Omental fat pad (tissue), 4 donors: ENCODE measurements around the gene NFX1. TPM values are rescaled to one million over a fixed set of nuclear protein-coding genes. Genes with fewer than 3 reads are reported as not detected.

Experiments used
- ATAC-seq: fragments of 150-250 bp; one replicate; pipeline ENCODE4 v1.9.1; 2016; ENCODE audit warnings: mild to moderate bottlenecking, moderate library complexity; ENCODE audit not compliant: low FRiP score
- DNase-seq: peaks from one replicate; pipeline ENCODE4 v3.0.0-alpha.2; 2019; ENCODE audit warnings: low spot score
- CTCF ChIP-seq, 3 donors: fragments of 450-650 bp; IDR thresholded peaks; one replicate each; pipeline ENCODE4 v1.5.1; 2016 to 2017; ENCODE audit warnings: antibody characterized with exemption in 3 of 3, mild to moderate bottlenecking in 3 of 3, moderate library complexity in 2 of 3
- total RNA-seq, 4 donors: library from RNA; depleted of rRNA; stranded (reverse); fragments of >200 nt; gene quantifications; one replicate each; pipeline ENCODE4 v1.1.0, GENCODE V29; 2016

NFX1 gene
- 10 to 100 TPM; 31.4 to 37.4 (median 34.9) TPM for total RNA-seq

- peak; percentile 91 for ATAC-seq
- peak; percentile 96 for DNase-seq
- no peak for TF ChIP-seq CTCF (IDR thresholded peaks at IDR 0.05)
Observed at GRCh38 chr9:33290247-33291030, at the start of gene NFX1. TSS of gene NFX1 (plus strand) at chr9:33290516. CDS start at chr9:33290573, 57 bp downstream.

GRCh38 chr9:33241298-33241697 is 49.0 kb upstream of the NFX1 start:
- ATAC-seq, result no peak

GRCh38 chr9:33242609-33243134 is 47.6 kb upstream of the NFX1 start:
- no peak for ATAC-seq
- no peak for DNase-seq
- no peak for TF ChIP-seq CTCF (IDR thresholded peaks at IDR 0.05)

More at GRCh38 chr9:33241298-33241697, 49.0 kb upstream of the NFX1 start:
- no peak for DNase-seq
- no peak for TF ChIP-seq CTCF (IDR thresholded peaks at IDR 0.05)

DNA sequence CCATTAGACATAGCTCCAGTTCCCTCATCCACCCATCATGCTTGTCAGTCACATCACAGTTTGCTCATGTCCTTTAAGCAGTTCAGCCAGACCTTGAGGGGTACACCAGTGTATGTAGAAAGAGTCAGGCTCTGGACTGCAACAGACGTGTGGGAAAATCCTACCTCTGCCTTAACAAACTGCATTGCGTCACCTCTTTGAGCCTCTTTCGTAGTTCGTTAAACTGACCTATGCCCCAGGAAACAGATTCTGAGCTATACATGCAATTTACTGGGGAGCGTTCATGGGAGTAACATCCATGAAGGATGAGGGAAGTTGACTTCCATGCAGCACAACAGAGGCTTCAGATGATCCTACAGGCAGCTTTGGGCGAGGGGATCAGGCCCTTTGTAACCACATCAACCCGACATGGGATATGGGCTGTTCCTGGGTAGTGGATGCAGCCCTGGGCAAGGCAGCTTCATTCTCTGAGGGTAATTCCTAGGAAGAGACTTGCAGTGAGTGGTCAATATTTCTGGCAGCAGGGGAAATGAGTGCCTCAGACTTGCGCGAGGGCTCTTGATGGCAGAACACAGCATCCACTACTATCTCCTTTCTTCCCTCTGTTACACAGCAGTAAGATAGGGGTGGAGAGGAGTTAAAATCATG is 46.1 kb upstream of the NFX1 start:
- no peak for TF ChIP-seq CTCF (IDR thresholded peaks at IDR 0.05)
- no peak for ATAC-seq
- DNase-seq, result no peak

DNA sequence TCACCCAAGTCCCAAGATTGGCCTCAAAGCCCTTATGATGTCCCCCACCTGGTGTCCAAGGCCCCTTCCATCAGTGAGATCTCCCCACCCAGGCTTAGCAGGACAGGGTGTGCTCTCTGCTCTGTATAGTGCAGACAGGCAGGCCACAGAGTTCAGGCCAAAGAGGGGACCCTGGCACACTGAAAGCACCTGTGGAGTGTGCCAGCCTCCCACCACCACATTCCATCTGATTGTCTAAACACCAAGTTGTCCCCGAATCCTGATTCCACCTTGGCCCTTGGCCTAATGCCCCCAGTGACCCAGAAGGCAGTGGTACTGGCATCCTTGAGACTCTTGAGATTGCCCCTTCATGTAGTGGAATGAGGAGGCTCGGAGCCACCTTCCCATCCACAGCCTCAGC is 45.0 kb upstream of the NFX1 start:
- no peak for TF ChIP-seq CTCF (IDR thresholded peaks at IDR 0.05)
- DNase-seq, result no peak
- no peak for ATAC-seq

GRCh38 chr9:33246269-33246860 is 44.0 kb upstream of the NFX1 start:
- no peak for DNase-seq
- no peak for TF ChIP-seq CTCF (IDR thresholded peaks at IDR 0.05)
- no peak for ATAC-seq
